Islet precursor cell (in vitro differentiated cells): ENCODE data around the gene INSIG2.

Experiments used
- DNase-seq: peaks from one replicate; pipeline ENCODE4 v3.0.0-alpha.2; 2018

Gene INSIG2

DNA sequence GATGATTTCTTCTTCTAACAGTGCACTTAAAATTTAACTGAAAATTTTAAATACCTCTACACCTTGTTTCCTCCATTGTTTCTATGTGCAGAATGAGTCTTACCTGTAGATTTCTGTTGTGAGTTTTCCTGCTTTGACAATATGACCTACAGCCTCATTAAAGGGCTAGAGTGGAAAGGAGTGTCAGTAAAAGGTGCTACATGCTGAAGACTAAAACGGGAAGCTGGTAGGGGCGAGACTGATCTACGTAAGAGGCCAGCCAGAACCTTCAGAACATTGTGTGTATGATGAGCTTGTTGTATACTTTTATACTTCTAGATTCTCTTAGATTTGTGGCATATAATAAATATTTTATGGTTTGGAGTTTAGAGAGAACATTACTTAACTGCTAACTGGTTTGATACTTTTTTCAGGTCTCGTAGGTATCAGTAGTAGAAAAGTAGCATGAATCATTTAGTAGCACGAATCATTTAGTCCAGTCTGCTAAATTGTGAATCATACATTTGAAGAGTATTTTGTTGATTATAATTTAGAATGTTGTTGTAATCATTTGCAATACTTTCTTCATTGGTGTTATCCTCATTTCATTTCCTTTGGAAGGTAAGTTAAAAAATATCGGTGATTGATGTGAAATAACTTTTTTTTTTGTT lies 14.3 kb downstream of the INSIG2 start:
- no peak for DNase-seq

DNA sequence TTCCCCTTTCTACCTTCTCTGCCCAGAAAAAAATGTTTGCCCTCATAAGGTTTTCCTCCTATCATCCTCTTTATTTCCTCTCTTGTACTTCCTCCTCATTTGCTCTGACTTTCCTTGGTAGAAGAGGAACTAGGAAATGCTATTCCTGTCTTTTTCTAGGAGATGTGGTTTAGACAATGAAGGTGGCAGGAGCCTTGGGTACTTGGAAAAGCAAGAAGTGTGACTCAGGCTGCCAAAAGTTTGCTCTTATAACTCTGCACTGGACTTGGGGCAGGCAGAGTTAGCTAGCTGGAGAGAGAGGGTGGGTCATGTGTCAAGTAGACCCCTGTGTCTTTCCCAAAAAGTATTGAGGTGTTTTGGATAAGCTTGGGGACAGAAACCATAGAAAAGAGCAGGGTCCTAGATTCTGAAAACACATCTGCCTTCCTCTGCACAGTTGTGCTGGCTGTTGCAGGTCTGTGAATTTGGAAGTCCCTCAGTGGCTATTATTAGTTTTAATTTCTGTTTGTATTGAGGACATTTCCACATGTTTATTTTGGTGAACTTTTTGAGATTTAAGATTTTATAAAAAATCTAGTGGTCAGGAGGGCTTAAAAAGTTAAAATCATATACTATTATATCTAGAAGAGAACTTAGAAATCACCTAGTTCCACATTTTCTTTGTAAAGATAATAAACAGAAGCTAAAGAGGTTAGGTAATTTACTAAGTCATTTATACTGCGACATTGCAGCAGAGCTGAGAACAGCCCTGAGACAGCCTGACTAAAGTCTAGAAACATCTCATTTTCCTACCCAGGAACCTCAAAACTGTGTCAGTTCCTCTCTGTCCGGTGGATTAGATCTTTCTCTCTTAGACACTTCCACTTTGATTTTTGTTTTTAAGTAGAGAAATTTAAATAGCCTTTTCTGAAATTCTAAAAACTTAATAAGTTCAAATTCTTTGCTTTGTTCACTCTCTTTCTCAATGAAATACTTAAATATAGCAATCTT lies 16.0 kb downstream of the INSIG2 start:
- no peak for DNase-seq

DNA sequence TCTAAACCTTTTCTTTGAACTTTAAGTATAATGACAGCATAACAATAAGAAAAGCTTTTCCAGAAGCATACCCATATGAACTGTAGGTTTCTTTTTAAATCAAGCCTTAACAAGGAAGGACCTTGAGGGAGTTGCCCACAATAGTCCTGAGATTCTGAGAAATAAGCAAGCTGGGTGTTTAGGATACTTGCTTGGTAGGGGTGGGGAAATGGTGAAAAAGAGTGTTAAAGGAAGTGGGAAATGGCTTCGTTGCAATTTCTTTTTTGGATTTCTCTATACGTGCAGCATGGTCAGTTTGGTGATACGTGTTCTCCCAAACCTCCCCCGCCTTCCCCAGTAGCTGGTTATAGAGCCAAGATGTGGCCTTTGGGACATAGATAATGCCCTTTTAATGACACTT lies 17.2 kb downstream of the INSIG2 start:
- DNase-seq = no peak

DNA sequence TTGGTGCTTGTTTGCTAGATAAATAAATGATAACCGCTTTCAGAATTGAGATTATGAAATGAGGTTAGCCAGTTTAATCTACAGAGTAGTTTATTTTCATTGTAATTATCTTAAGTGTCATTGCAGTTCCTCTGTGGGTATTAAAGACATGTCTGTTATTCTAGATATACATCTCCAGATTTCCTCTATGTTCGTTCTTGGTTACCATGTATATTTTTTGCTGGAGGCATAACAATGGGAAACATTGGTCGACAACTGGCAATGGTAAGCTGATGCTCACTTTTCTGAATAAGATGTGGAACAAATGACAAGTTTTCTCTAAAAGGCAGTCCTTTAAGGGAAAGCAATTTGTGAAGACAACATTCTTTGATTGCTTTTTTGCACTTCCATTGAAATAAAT lies 18.7 kb downstream of the INSIG2 start:
- no peak for DNase-seq

DNA sequence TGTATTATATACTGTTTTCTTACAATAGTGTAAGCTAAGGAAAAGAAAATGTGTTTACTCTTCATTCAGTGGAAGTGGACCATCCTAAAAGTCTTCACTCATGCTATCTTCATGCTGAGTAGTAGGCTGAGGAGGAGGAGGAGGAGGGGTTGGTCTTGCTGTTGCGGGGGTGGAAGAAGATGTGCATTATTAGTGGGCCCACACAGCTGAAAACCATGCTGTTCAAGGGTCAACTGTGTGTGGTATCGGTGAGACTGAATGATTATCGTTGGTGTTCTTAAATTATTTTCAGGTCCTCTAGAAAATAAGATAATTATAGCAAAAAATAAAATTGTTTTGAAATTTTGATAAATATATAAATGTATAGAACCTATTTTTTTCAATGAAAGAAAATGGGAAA lies 22.0 kb downstream of the INSIG2 start:
- DNase-seq = no peak

DNA sequence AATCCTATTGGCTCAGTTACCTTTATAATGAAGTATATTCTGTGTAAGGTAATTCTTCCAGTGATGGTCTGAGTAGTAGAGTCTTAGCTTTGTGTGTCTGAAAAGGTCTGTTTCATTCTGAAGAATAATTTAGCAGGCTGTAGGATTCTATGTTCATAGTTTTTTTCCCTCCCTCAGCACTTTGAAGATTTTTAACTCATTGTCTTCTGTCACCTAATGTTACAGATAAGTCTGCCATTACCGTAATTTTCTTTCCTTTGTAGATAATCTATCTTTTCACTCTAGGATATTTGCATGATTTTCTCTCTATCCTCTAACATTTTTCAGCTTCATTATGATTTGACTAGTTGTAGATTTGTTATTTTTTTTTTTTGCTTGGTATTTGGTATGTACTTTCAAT lies 22.7 kb downstream of the INSIG2 start:
- no peak for DNase-seq

DNA sequence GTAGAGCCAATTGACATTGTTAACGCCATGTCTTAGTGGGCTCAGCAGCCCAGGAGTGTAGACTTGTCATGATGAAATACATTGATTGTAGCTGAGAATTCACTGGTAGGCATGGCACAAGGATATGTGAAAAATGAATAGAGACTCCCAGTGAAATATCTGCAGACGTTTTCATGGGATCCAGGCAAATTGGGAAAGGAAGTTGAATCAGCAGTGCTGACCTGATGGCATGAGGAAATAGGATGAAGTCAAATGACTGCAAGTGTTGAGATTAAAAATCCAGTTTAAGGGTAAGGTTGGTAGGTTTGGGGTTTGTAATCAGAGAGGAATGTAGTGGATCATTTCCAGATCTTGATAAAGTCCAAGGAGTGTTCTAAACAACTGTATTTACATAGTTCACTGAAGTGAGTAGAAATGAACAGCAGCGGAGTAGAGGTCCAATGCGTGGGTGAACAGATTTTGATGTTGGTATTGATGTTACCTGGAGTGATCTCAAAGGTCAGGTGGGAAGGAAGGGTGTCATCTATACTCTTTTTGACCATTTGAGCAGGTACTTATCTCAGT lies 24.6 kb downstream of the INSIG2 start:
- DNase-seq = no peak

DNA sequence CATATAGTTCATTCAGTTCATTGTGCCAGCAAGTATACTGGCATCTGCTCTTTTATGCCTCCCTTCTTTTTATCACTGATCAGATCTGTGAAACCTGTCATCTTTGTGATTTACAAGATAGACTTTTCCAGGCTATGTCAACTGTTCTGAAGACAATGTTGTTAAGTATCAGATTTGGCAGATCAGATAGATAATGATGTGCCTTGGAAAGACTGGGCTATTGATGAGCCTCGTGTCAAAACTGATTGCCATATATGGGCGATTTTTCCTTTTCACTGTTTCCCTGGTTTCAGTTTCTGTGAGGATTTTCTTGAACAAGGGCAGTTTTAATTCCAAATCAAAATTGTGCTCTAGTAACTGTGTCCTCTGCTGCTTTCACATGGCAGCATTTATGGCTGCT lies 26.6 kb downstream of the INSIG2 start:
- no peak for DNase-seq

DNA sequence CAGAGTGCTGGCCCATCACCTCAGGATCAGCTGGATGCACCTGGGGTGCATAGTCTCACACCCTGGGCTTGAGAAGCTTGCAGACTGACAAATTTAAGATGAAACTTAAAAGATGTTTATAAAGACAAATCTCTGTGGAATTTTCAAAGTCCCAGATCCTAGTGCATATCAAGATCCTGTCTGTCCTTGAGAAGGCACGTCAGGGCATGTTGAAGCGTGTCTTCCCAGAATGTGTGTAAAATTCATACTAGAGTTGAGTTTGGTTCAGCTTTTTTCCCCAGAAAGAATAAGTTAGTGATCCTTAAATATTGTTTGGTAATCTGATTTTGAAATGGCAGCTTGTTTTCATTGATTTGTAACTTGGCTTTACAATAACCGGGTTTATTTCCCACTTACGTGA lies 27.5 kb downstream of the INSIG2 start:
- DNase-seq = no peak

DNA sequence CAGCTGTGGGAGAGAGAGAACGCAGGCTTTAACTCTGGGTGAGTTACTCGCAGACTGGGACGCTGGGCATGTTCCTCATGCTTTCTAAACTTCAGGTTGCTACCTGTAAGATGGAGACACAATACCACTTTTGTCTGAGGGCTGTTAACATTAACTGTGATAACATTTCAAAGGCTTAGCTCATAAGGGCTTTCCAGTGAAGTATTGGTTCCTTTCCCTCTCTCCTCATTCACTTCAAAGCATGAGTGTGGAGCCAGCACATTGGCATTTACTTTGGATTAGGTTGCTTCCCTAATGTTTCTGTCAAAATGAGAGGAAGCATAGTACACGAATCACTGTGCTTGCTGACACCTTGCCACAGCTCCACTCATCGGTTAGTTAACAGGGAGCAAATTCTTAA lies 30.2 kb downstream of the INSIG2 start:
- DNase-seq = peak; percentile 58

DNA sequence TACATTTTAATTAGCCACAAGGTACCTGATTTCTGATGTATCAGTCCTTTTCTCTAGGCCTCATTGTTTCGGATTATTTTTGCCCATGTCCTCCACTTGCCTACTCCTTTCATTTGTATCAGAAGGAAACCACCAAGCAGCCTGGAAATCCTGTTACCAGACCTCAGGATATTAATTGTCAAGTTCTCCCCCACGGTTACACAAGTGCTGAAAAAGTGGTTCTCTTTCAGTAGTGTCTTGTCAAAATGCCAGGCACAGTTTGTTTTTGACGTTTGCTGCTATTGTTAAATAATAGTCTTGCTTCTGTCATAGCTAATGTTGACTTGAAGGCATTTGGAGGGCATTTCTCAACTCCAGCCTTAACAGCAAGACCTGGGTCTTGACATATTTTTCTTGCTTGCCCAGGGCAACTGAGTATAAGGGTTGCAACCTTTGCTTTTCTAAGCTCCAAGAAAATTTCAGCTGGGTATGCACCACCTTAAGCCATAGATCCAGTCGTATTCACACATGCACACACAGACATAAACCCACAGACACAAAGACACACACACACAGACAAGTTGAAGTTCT lies 31.0 kb downstream of the INSIG2 start:
- DNase-seq = no peak

DNA sequence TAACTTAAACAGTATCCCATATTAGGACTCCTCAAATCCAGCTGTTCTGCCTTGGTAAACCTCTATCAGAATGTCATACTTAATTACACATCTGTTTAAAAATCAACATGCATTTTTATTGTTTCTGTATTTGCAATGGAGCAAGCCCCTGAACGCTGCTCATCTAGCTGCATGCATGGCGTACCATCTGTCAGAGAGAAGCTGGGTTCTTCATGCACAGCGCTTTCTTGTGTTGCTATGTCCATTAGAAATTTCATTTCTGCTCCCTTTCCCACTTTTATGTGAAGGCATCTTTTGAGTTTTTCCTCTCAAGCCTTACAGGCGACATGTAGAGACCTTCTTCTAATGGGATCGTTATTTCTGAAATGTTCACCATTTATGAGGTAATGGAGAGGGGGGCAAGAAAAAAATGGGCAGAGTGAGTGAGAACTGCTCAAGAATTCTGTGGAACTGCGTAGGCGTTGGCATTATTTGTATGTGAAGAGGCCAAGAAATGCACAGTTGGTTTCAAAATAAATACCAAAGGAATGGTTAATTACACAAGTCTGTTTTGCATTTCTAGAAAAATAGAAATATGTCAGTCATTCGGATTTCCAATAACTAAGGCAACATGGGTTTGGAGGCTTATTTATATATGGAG lies 31.6 kb downstream of the INSIG2 start:
- DNase-seq = no peak

DNA sequence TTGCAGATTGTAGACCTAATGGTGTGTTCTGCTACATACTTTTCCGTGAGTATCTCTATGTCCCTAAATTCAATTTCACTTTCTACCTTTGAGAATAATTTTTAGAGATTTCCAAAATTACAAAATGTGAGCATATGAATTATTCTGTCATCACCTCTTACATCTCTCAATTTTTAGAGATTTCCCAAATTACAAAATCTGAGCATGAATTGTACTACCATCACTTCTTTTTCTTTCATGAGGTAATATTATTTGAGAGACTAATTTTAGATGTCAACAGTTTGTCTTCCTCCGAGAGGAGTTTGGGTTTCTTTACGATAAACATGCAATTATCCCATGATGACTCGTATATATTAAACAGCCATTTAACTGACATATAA lies 32.1 kb downstream of the INSIG2 start:
- DNase-seq = no peak

DNA sequence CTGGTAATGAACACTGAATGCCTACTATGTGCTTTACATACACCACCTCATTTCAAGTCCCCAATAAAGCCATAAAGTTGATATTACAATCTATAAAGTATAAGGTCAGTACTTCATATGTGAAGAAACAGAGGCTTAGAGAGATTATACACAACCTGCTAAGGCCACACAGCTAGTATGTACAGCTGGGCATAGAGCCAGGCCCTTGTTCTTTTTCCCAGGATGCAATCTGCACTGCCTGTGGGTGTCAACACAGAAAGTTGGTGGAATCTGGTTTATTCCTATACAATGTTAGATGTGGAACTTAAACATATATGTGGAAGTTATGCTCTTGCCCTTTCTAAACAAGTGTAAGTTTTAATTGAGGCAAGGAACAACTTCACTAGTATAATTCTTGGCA lies 32.8 kb downstream of the INSIG2 start:
- DNase-seq = no peak

DNA sequence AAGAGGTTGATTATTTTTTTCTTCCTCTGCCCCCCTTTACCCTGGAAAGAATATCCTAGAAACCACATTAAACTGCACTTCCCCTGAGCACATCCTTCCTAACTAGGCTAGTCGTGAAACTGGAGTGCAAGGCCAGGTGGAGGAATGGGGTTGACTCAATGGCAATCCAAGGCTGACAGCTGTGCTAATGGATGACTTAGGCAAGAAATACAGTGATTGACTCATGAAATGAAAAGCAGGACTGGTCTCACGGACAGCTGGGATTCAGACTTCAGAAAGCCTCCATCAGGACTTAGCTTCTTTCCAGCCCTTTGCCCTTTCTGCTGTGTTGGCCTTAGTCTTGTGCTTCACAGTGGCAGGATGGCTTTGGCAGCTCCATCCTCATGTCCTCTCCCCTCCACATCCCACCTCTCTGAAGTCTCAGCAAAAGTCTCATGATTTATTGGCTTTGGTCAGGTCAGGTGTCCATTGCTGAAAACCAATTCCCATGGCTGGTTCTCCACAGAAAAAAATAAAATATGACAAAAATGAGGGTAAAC lies 33.8 kb downstream of the INSIG2 start:
- DNase-seq = no peak

DNA sequence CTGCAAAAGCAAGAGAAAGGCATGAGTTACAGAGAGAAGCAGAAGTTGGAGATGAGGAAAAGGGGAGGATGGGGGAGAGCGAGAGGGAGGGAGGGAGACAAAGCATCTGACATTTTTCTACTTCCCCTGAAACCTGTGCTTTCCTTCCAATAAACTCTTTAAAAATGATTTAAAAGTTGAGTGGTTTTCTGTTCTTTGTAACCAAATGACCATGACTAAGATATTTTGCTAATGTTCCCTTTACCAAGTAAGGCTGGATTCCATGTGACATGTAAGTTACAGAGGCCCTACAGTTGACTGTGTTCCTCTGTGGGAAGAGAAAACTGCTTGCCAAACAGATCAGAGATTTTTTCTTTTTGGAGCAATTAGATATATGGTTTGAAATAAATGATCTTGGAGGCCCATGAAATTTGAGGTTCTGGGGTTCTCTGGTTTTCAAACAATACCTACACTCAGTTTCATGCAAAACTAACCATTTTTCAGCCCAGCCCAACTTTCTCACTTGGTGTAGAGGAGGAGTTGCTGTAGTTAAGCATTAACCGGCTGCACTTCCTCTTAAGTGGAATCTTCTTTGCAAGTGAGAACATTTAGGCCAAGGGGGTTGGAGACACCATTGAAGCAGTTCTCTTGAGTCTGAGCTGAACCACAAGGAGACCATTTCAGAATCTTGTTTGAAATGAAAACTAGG lies 34.5 kb downstream of the INSIG2 start:
- no peak for DNase-seq

DNA sequence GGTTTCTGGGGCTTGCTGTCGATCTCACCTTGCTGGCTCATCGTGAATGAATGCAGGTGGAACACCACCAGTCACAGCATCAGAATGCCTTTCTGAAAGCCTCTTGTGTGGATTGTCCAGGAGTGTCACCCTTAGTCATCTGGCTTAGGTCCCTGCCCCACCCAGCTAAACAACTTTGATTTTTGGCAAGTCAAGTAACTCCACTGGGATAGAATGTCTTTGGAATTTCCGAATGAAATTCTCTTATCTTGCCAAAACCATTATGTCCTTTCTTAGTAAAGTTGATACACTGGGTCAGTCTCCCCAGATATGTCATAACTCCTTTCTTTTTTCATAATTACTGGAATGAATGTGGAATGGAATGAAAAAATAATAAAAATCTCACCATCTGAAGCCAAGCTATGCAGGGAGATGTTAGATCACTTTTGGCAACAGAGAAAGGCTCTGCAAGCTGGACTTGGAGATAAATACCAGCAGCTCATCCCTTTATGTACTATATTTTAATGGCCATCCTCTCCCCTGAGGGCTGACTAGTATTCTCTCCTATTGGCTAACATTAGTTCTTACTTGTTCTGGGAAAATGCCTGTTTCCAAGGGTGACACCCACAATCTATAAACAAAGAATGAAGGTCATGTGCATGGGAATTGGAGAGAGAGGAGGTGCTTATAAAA lies 35.4 kb downstream of the INSIG2 start:
- peak; percentile 64 for DNase-seq

DNA sequence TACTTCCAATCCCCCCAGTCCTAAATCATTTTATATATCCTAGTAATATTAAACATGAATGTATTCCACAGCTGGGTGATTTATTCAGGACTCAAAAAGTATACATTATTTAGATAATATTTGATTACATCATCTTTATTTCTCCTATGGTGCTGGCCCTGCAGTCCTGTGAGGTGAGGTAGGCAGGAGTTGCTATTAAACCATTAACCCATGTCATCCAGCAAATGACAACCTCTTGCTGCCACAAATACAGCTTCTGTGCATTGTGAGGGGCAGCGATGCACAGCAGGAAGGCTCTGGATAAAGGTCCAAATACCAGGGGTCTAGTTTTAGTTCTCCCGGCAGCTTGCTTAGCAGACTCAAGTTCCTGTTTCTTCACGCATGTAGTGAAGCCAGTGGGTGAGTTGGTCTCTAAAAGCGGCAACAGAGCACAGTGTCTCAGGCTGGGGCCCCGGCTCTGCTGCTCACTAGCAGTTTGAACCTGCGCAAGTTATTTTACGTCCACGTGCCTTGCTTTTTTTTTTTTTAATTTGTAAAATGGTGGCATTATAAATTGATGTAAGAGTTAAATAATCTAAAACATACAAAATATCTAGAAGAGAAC lies 36.1 kb downstream of the INSIG2 start:
- no peak for DNase-seq

DNA sequence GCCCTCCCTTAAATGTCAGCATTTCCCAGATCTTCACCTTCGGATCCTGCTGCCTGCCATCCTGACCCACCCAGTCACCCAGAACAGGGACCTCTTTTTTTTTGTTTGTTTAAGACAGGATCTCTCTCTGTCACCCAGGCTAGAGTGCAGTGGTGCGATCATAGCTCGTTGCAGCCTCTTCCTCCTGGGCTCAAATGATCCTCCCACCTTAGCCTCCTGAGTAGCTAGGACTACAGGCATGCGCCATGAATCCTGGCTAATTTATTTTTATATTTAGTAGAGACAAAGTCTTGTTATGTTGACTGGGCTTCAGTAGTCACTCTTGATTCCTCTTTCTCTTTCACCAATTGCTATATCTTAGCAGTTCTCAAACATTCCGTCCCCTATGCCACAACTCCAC lies 39.0 kb downstream of the INSIG2 start:
- DNase-seq = no peak

DNA sequence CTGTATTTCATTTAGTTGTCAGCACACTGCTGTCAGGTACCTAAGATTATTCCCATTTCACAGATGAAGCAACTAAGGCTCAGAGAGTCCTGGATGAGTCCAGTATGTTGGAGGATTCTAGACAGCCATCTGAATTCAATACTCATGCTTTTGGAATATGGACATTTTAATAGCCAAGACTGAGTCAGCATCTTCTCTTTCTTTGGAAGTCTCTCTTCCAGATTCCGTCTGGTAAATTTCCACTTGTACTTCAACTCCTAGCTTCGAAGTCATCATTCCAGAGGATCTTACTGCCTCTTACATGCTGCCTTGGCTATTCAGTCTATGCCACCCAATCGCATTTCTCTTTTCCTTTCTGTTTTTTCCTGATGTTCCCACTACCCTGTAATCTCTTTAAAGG lies 40.6 kb downstream of the INSIG2 start:
- DNase-seq = no peak

DNA sequence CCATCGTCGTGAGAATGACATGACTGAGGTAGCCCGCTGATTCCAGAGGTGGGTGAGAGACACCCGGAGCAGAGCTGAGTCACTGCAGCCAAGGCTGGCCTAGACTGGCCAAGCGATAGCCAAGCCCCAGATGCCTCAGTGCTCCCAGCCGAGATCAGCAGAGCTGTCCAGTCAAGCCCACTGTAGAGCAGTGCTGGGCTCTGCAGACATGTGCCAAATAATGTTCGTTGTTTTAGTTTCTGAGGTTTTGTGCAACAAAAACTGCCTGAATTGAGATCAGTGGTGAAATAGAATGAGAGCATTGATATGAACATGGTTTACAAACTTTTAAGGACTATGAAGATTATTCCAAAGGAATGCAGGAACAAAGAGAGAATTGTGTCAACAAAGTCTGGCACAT lies 42.1 kb downstream of the INSIG2 start:
- DNase-seq = no peak
